ENCODE results near the gene RNF26. TPM values are rescaled to one million over a fixed set of nuclear protein-coding genes. Genes with fewer than 3 reads are reported as not detected.

RNF26 gene
- total RNA-seq, 2 experiments from 2014 or later, result 30.2 to 31.9 TPM

GRCh38 chr11:119323532-119324033 is 10.7 kb upstream of the RNF26 start:
- intact Hi-C loops (cut with micrococcal nuclease), result loop anchor here (10.0 kb wide), 1 partner anchor 119 kb away; the partner anchor contains the start of gene CBL
- no peak overlapping the region for H3K27ac Mint-ChIP-seq
- H3K27me3 Mint-ChIP-seq, result peaks cover 3% of the 10 kb centered on the region
- POLR2A ChIA-PET, result interaction anchor here (0.7 to 3.8 kb wide), 10 partner anchors 10 to 231 kb away, joined by 3 to 15 read pairs (median 3); partner anchors contain the start of gene CBL
- no peaks in the 10 kb centered on the region for H3K36me3 Mint-ChIP-seq (ENCODE audit: low read depth)
- CTCF ChIA-PET, result interaction anchor here (0.7 to 11.4 kb wide), 47 partner anchors 9 to 406 kb away, joined by 3 to 201 read pairs (median 5); partner anchors contain the start of genes CBL, DPAGT1, NECTIN1 and NLRX1
- ATAC-seq, result no peak
- peaks cover 18% of the 10 kb centered on the region for H3K4me1 Mint-ChIP-seq (ENCODE audit: low read depth)
- peak; percentile 90 for TF ChIP-seq CTCF (IDR thresholded peaks at IDR 0.05)
- DNase-seq, result peak; percentile 94
- H3K9me3 Mint-ChIP-seq, result no peaks in the 10 kb centered on the region
- no peak overlapping the region for H3K4me3 Mint-ChIP-seq

GRCh38 chr11:119324189-119324588 is 10.1 kb upstream of the RNF26 start:
- no peak for ATAC-seq
- Mint-ChIP-seq H3K27me3 (no peaks in the 10 kb centered on the region), H3K4me3 (no peak overlapping the region), H3K36me3 (ENCODE audit: low read depth) (no peaks in the 10 kb centered on the region), H3K9me3 (no peaks in the 10 kb centered on the region), H3K4me1 (ENCODE audit: low read depth) (peaks cover 14% of the 10 kb centered on the region), H3K27ac (no peak overlapping the region)
- TF ChIP-seq CTCF (IDR thresholded peaks at IDR 0.05), result no peak
- CTCF ChIA-PET, result interaction anchor here (0.7 to 11.4 kb wide), 37 partner anchors 9 to 405 kb away, joined by 3 to 201 read pairs (median 8); partner anchors contain the start of genes CBL, DPAGT1, NECTIN1 and NLRX1
- no peak for DNase-seq
- intact Hi-C loops (cut with micrococcal nuclease), result loop anchor here (10.0 kb wide), 1 partner anchor 119 kb away; the partner anchor contains the start of gene CBL
- POLR2A ChIA-PET, result interaction anchor here (0.7 to 3.8 kb wide), 4 partner anchors 11 to 118 kb away, joined by 3 to 15 read pairs (median 6); partner anchors contain the start of gene CBL

GRCh38 chr11:119329320-119329719 is 5.0 kb upstream of the RNF26 start:
- Mint-ChIP-seq H3K36me3 (ENCODE audit: low read depth) (no peaks in the 10 kb centered on the region), H3K9me3 (no peaks in the 10 kb centered on the region), H3K27me3 (no peaks in the 10 kb centered on the region), H3K27ac (no peak overlapping the region), H3K4me1 (ENCODE audit: low read depth) (peaks cover 6% of the 10 kb centered on the region), H3K4me3 (no peak overlapping the region)
- ChIA-PET CTCF (no interaction called here), POLR2A (no interaction called here)
- intact Hi-C loops (cut with micrococcal nuclease), result loop anchor here (10.0 kb wide), 1 partner anchor 125 kb away; the partner anchor contains the start of gene CBL
- TF ChIP-seq CTCF (IDR thresholded peaks at IDR 0.05), result no peak
- no peak for DNase-seq
- no peak for ATAC-seq

GRCh38 chr11:119330237-119330636 is 4.1 kb upstream of the RNF26 start:
- Mint-ChIP-seq H3K4me3 (no peak overlapping the region), H3K4me1 (ENCODE audit: low read depth) (peaks cover 10% of the 10 kb centered on the region), H3K9me3 (no peaks in the 10 kb centered on the region), H3K36me3 (ENCODE audit: low read depth) (peaks cover 3% of the 10 kb centered on the region), H3K27ac (no peak overlapping the region), H3K27me3 (no peaks in the 10 kb centered on the region)
- no peak for DNase-seq
- intact Hi-C loops (cut with micrococcal nuclease), result no loop called here
- CTCF ChIA-PET, result interaction anchor here (10.9 kb wide), 1 partner anchor 7 kb away, joined by 201 read pairs; no protein-coding TSS in a partner anchor
- no peak for TF ChIP-seq CTCF (IDR thresholded peaks at IDR 0.05)
- no peak for ATAC-seq
- POLR2A ChIA-PET, result no interaction called here

GRCh38 chr11:119332111-119332765 is 2.1 kb upstream of the RNF26 start:
- TF ChIP-seq CTCF (IDR thresholded peaks at IDR 0.05), result no peak
- peaks cover 16% of the 10 kb centered on the region for H3K36me3 Mint-ChIP-seq (ENCODE audit: low read depth)
- H3K4me1 Mint-ChIP-seq (ENCODE audit: low read depth), result peaks cover 29% of the 10 kb centered on the region
- H3K9me3 Mint-ChIP-seq, result no peaks in the 10 kb centered on the region
- CTCF ChIA-PET, result interaction anchor here (0.7 to 10.9 kb wide), 7 partner anchors 9 to 49 kb away, joined by 3 to 201 read pairs (median 4); partner anchors contain the start of gene USP2
- no peak overlapping the region for H3K4me3 Mint-ChIP-seq
- no peak for DNase-seq
- intact Hi-C loops (cut with micrococcal nuclease), result no loop called here
- no peak overlapping the region for H3K27ac Mint-ChIP-seq
- POLR2A ChIA-PET, result interaction anchor here (1.3 kb wide), 1 partner anchor 11 kb away, joined by 8 read pairs; no protein-coding TSS in a partner anchor
- no peaks in the 10 kb centered on the region for H3K27me3 Mint-ChIP-seq
- ATAC-seq, result no peak
